Activated CD4-positive, CD25-positive, alpha-beta regulatory T cell treated with anti-CD3 and anti-CD28 coated beads, Interleukin-2, amount 50 U/mL, for 24 hours (primary cell): ENCODE measurements around the gene SPRTN.
"Not testable (repeated sequence)": the region's sequence is repeated elsewhere in the genome, so short reads cannot be mapped to it uniquely, and the experiment has no call there.

Experiments used
- ATAC-seq, 2 donors: fragments of 150-1000 bp; cut with Tn5 transposase; one replicate each; pipeline ENCODE4 v1.10.0; 2021; ENCODE audit warnings: mild to moderate bottlenecking in 1 of 2, moderate library complexity in 1 of 2

Gene SPRTN

DNA sequence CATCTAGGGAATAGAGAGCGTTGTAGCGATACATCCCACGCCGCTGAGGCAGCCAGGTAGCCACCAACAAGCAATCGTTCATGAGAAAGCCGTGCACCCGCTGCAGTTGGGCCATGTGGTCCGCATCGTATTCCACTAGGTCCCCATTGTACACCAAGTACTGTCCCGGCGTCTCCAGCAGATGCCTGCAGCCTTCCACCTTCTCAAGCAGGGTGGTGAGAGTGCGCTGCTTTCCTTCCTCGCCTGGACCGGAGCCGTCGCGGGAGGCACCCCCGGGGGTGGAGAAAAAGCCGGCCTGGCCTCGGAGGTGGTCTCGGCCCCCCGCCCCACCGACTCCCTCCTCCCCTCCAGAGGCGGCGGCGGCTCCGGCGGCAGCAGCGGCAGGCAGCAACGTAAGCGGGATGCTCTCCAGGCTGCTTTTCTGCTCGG, 1.0 kb upstream of the SPRTN start:
- ATAC-seq: peak in 1 of 2 donors; percentile 1

DNA sequence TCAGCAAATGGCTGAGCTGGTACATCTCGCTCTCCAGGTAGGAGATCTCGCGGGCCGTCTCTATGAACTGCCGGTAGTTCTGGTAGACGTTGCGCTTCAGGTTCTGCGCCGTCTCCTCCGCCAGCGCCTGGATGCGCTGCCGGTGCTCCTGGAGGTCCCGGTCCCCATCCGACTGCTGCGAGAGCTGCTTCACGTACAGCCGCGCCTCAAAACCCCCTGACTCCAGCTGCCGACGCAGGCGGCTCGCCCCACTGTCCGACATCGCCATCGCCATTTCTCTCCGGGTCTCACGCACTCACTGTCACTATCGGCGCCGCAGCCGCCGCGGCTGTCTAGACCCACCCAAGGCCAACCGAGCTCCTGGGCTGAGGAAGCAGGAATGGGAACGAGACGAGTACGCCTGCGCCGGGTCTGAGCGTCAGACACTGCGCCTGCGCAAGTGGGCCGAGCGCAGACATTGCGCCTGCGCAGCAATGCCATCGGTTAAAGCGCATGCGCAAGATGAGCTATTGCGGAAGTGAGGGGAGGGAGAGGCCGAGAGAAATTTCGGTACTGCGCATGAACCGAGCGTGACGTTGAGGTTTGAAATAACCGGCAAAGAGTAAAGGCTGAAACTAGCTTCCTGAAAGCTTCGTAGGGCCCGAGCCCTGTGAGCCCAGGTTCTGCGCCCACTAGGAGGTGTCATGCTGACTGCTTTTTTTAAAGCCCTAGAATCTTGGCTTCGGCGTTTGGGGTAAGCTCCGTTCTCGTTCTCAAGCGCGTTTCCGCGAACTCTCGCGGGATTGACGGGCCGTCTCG, 422 bp upstream of the SPRTN start, which contains the start of gene EXOC8:
Gene EXOC8 (minus strand): TSS at position 381 of the 798 bp plus-strand sequence. CDS start 107 bp downstream, at position 274.
- ATAC-seq: peak; percentile 79 to 80

DNA sequence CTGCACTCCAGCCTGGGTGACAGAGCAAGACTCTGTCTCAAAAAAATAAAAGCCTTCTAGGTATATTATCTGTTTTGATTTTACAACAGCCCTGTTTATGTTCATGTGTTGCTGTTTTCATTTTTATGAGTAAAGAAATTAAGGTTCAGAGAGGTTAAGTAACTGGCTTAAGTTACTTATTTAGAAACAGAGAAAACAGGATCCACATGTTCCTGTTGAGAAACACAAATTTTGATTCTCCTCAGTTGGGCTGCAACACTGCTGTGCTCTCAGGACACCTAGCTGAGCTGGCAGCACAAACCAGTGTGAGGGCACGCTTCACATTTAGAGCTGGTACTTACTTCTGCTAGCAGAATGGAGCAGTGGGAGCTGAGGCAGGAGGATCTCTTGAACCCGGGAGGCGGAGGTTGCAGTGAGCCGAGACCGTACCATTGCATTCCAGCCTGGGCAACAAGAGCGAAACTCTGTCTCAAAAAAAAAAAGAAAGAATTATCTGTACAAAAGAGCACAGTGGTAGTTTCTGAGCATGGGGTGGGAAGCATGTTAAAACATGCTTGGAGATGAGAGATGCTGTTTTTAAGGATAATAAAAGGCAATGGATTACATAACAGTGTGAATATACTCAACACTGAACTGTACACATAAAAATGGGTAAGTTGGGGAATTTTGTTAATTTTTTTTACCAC, 2.4 kb downstream of the SPRTN start:
- no peak for ATAC-seq

DNA sequence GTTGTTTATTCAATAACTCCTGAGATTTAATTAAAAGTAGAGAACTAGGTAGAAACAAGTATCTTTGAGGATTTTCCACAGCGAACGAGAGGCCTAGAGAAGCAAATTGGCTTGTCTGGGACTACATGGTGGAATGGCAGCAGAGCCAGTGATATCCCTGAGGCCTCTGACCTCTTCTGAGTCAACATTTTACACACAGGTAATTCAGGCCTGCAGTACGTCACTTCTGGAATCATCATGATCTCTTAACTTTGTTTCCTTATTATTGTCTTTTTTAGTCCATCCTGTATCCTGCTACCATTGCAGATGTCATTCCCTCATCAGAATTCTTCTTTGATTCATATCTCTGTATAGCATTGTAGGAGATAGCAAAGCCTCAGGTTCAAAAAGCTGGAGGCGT, 9.9 kb downstream of the SPRTN start:
- no peak for ATAC-seq

DNA sequence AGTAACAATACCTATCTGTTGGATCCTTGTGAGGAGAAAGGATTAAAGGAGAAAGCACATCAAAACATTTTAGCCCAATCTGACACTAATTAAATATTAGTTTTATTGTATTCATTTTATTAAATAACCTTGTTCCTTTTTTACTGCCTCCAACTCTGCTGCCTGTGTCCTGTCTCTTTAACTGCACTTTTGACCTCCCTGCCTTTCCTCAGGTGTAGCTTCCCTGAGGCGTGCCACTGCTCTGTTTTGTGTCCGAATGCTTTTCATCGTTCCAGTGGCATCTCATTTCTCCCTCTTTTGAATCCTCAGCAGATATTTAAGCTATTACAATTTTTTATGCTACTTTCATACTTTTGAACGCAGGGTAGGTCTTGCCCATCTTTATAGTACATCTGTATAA, 10.3 kb downstream of the SPRTN start:
- no peak for ATAC-seq

DNA sequence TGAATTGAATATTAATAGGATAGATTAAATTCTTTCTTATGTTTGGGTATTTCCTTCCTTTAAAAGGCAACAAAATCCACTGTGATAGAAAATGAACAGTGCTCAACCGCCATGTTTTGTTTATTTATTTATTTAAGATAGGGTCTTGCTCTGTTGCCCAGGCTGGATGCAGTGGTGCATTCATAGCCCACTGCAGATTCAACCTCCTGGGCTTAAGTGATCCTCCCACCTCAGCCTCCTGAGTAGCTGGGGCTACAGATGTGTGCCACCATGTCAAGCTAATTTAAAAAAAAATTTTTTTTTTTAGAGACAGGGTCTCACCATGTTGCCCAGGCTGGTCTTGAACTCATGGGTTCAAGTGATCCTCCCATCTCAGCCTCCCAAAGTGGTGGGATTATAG, 10.8 kb downstream of the SPRTN start:
- ATAC-seq: not testable (repeated sequence)

DNA sequence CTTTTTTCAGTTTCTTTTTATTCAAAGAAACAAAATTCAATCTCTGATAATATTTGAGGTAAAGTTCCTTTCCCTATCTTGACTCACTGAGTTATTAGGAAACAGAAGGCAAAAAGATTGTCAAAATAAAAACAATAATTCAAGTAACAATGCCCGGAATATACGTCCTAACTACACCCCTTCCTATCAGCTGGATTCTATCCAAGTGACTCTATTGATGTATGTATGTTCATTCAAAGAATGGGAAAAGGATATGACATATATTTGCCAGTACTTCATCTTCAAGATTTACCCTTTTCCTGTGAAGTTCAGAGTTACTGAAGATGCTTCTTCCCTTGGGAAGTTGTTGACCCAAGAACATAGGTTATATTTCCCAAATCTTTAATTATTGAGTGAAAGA, 13.7 kb downstream of the SPRTN start:
- ATAC-seq: no peak

DNA sequence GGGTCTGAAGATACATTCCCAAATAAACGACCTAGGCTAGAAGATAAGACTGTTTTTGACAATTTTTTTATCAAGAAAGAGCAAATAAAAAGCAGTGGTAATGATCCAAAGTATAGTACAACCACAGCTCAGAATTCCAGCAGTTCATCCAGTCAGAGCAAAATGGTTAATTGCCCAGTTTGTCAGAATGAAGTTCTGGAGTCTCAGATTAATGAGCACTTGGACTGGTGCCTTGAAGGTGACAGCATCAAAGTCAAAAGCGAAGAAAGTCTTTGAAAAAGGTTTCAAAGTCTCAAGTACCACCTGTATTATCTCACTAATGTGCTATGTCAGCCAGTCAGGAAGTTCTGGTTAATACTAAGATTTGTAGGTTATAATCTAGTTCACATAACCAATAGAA, 15.0 kb downstream of the SPRTN start:
- no peak for ATAC-seq

DNA sequence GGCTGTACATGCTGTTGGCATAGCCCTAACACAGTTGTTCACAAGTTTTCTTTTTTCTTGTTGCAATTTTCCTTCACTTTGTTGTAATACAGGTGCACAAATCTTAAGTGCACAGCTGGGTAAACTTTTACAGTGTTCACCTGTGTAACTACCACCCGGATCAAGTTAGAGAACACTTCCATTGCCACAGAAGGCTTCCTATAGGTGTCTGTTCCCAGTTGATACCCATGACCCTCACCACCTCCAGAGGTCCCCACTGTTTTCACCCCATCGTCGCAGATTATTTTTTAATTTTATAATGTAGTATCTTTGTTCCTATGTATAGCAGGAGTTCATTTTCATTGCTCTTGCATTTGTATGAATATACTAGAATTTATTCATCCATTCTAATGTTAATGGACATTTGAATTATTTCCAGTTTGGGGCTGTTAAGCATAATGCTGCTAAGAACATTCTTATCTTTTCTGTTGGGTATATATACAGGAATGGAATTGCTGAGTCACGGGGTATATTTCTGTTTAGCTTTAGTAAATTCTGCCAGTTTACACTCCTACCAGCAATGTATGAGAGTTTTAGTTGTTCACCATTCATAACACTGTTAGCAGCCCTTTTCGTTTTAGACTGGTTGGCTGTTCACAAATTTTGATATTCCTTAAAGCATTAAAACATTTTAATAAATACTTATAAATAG, 16.4 kb downstream of the SPRTN start:
- ATAC-seq: no peak

DNA sequence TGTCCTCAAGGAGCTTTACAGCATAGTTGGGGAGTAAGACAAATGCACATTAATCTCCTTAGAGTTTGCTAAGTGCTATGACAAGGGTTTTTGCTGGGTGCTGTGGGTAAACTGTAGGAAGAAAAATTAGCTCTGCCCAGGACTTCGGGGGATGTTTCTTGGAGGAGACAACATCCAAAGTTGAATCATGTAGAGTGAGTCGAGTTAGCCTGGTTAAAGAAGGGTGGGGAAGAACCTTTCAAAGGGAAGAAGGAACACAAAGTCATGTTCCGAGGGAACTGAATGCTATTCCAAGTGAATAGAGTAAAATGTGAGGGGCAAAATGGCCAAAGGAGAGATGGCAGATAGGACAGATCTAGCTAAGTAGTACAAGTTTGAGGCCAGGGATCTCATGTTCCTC, 17.1 kb downstream of the SPRTN start:
- no peak for ATAC-seq

DNA sequence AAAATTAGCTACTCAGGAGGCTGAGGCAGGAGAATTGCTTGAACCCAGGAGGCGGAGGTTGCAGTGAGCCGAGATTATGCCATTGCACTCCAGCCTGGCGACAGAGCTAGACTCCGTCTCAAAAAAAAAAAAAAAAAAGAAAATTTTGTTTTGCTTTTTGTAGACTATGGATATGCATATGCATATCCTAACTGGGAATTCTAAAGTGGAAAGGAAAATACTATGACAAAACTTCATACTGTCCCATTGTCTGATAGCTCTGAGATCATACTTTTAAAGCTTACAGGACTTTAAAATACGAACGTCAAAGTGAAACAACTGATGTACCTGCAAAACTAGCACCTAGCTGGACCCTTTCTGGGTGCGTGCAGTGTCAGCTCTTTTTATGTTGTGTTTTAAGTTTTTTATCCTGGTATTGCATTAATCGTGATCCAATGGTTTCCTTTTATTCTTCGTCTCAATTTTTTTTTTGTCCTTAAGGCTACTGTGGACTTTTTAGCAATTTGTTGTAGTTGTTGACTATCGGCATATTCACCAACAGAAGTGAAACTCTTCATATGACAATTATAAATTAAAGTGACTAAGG, 19.2 kb downstream of the SPRTN start:
- no peak for ATAC-seq

DNA sequence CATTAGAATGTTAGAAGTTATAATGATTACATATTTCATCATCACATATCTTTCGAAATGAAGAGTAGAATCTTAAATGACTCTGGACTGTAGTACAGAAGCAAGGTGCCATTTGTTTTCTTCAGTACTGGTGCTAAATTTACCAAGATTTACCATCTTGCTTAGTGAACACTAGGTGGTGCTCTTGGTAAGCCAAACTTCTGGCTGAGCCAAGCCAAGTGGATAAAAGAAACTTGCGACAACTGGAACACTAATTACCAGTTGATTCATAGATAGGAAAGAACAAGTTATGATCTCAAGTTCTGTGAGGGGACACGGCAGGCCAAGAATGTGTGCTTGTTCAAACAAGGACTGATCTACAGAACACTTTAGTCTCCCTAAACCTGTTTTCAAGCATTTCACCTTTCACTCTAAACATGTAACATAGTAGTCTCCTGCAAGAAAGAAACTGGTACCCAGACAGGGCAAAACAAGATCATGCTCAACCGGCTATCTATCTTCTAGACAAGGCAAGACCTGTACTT, 19.8 kb downstream of the SPRTN start:
- peak; percentile 72 to 76 for ATAC-seq

DNA sequence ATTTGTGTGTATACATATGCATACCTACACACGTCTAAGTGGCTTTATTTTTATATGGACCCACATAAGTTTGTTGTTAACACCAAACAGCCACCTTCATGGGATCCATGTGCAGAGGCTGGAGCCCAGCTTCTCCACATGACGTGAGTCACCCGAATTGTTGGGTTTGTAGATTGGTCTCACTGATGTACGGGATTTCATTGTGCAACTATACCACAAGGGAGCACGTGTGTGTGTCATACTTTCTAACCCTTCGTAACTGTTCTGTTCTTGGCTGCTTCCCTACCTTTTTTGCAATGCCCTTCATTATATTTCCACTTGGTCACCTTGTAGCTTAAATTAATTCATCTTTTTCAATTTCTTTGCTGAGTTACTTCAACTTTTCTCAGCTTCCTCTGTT, 21.0 kb downstream of the SPRTN start:
- ATAC-seq: no peak

DNA sequence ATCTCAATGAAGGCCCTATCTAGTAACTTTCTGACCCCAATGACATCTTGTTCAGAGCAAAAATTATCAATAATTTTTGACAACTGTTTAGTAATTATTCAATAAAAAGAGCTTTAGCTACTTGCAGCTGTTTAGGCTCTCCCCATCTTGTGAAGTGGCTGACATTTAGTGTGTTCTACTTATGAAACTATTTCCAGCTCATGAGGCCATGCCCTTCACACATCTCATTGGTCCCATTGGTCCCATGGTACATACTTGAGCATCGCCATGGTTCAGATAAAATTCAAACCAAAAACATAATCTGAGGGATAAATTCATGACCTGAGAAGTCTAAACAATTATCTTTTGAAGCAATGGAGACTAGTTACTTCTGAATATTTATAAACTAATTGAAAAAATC, 24.2 kb downstream of the SPRTN start:
- ATAC-seq: no peak

DNA sequence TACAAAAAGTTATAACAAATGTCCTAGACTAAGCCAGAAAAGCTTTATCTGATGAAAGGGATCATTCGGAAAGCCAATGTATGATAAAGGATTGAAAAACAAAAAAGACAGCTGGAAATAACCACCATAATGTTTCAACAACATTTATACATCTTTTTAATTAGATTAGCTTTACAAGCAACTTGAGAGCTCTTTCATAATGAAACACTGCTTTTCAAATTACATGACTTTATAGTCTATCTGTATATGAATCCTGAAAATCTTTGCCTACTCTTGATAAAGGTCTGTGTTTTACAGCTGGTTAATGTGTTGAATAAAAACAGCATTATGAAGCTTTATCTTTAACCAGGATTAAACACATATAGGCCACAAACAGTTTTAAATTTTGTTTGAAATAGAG, 25.5 kb downstream of the SPRTN start:
- no peak for ATAC-seq

DNA sequence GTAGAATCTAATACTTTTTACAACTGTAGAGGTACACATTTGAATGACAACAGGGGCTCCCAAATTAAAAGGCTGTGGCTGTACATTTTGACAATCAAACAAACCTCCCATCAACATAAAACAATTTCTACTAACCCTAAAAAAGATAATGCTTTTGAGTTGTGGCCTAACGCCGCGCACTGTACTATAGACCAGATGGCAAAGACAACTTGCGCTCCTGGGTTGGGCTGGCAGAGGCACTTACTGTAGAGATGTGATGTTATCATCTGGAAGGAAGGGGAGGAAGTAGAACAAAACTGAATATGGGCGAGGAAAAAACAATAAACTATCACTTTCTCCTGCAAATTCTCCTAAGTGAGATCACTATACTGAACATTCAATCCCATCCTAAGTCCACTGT, 26.1 kb downstream of the SPRTN start:
- ATAC-seq: no peak

DNA sequence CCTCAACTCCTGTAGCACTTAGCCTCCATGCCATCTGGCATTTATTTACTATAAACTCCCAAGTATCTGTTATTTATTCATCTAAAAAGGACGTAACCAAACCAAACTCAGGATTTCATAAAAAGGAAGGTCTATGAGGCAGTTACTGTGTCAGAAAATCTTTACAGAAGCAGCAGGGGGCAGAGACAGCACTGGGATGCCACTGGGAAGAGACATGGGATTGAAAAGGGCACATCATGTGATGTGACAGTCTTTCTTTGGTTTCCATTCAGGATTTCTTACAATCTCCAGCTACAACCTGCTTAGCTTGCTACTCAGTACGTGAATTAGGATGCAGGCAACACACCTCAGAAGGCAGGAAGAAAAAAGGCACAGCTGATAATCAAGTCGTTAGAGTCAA, 31.2 kb downstream of the SPRTN start:
- no peak for ATAC-seq

DNA sequence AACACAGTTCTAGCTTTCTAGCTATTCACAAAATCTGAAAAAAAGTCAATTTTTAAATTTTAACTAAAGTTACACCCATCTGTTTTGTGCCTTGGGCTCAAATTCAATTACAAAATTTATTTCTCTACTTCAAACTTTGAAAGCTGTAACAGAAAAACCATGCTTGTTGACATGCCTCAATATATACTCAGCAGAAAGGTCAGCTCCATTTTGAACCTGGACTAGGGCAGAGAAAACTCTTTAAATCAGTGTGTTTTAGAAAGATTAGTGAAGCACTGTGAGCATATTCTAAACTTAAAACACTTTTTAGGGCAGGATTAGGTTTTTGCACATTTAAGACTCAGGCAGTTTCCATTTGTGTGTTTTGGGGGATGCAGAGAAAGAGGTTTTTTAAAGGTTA, 34.4 kb downstream of the SPRTN start:
- ATAC-seq: no peak

DNA sequence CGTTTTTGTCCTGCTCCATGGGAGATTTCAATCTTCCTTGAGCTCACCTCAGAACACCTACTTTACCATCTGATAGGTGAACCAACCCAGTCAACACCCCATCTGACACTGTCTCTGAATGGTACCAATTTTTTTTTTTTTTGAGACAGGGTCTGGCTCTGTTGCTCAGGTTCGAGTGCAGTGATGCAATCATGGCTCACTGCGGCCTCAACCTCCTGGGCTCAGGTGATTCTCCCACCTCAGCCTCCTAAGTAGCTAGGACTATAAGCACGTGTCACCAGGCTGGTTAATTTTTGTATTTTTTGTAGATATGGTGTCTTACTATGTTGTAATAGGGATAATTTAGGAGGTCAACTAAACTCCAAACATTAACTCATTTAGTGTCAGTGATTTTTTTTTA, 36.3 kb downstream of the SPRTN start:
- ATAC-seq: no peak

DNA sequence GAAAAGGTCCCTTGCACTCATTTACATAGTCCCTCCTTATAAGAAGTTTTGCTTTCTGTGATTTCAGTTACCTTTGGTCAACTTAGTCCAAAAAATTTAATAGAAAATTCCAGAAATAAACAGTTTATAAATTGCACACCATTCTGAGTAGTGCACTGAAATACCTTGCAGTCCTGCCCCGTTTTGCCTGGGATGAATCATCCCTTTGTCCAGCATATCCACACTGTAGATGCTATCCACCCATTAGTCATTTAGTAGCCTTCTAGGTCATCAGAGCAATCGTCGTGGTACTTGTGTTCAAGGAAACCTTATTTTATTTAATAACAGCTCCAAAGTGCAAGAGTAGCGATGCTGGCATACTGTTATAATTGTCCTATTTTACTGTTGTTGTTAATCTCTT, 38.0 kb downstream of the SPRTN start:
- ATAC-seq: no peak

DNA sequence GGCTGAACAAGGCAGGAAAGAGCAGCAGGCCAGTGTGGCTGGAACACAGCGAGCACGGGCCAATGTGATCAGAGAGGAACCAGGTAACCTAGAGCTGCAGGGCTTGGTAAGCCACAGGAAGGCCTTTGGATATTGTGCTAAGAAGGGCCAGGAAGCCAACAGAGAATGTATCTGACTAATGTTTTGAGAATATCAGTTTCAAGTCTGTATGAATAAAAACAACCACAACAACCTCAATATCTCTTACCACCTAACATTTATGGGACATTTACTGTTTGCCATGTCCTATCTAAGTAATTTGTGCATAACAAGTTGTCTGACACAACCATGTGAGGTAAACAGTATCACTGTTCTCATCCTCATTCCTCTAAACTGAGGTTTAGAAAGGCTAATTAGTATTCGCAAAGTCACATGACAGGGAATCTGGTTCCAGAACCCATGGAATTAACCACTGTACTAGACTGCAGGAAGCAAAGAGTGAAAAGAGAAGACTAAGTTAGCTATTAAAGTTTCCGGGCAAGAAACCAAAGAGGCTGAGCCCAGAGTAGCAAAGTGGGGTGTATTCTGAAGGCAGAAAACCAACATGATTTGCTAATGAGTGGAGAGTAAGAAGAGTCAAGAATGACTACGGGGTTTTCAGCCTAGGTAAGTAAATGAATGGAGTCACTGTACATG, 38.9 kb downstream of the SPRTN start:
- peak; percentile 77 to 84 for ATAC-seq

DNA sequence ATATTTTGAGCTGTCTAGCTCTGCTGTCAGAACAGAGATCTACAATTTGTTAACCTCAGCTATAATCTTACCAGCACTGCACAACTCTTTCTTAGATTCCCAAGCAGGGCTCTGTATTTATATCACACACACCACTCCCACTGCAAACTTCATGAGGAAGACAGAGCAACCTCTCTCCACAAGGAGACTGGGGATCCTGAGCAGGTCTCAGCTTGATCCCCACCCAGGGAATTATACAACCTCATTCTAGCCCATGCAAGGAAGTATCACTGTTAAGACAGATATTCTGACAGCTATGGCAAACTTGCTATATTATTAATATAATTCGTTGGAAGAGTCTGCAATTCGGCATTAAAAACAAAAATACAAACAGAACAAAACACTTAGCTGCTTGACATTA, 43.6 kb downstream of the SPRTN start:
- no peak for ATAC-seq

DNA sequence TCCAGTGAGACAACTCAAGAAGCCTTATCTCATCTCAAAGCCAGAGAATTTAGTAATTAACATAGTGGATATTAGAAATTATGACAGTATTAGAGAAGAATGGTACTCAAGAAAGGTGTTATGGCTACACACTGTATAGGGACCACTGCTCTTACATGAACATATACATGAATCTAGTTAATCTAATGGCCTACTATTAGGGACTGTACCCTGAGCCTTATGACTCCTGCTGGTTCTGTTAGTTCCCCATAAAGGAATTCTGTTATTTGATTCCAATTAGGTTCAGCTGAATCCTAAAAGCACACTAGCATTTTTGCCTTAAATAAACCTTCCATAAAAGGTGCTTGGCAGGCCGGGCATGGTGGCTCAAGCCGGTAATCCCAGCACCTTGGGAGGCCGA, 44.3 kb downstream of the SPRTN start:
- no peak for ATAC-seq
